Endothelial cell (in vitro differentiated cells): ENCODE data around the gene CREBBP. TPM values are rescaled to one million over a fixed set of nuclear protein-coding genes. Genes with fewer than 3 reads are reported as not detected.

Source experiments
- DNase-seq: peaks from one replicate; pipeline ENCODE4 v3.0.0; 2021; ENCODE audit warnings: low spot score
- H3K27ac Mint-ChIP-seq: one replicate; pipeline ENCODE4 v1.8.0; 2021; ENCODE audit warnings: mixed read lengths, inconsistent platforms; ENCODE audit not compliant: unreplicated experiment
- H3K27me3 Mint-ChIP-seq: one replicate; pipeline ENCODE4 v1.8.0; 2021; ENCODE audit warnings: mild to moderate bottlenecking, moderate library complexity, mixed read lengths, inconsistent platforms; ENCODE audit not compliant: unreplicated experiment
- H3K36me3 Mint-ChIP-seq: one replicate; pipeline ENCODE4 v1.8.0; 2021; ENCODE audit warnings: mild to moderate bottlenecking, low read depth, mixed read lengths, inconsistent platforms; ENCODE audit not compliant: unreplicated experiment
- H3K4me1 Mint-ChIP-seq: one replicate; pipeline ENCODE4 v1.8.0; 2021; ENCODE audit warnings: mild to moderate bottlenecking, mixed read lengths, inconsistent platforms; ENCODE audit not compliant: unreplicated experiment
- H3K4me3 Mint-ChIP-seq: one replicate; pipeline ENCODE4 v1.8.0; 2021; ENCODE audit warnings: mild to moderate bottlenecking, mixed read lengths, inconsistent platforms; ENCODE audit not compliant: unreplicated experiment
- H3K9me3 Mint-ChIP-seq: one replicate; pipeline ENCODE4 v1.8.0; 2021; ENCODE audit warnings: mixed read lengths, inconsistent platforms; ENCODE audit not compliant: unreplicated experiment
- CTCF ChIP-seq: fragments of 200-600 bp; sonication (generic); IDR thresholded peaks from one replicate; pipeline ENCODE4 v1.5.0; 2021; ENCODE audit warnings: antibody characterized with exemption; ENCODE audit not compliant: unreplicated experiment
- total RNA-seq: library from RNA; stranded (reverse); fragmentation: NEBNext Ultra II Directional; extraction: Animal tissue kit (Norgen Biotek cat#: 25700); gene quantifications from one replicate; pipeline ENCODE4 v1.2.1, GENCODE V29; 2021; ENCODE audit not compliant: unreplicated experiment

The CREBBP gene
- total RNA-seq, 1 donor from 2014 or later = 66.3 TPM

GRCh38 chr16:3780570-3780969 lies 99.9 kb downstream of the CREBBP start:
- DNase-seq = no peak
- H3K4me3 Mint-ChIP-seq = no peak overlapping the region
- no peak overlapping the region for H3K27ac Mint-ChIP-seq
- no peaks in the 10 kb centered on the region for H3K9me3 Mint-ChIP-seq
- TF ChIP-seq CTCF = no peak
- H3K4me1 Mint-ChIP-seq = no peaks in the 10 kb centered on the region
- peaks cover 14% of the 10 kb centered on the region for H3K36me3 Mint-ChIP-seq
- peaks cover 1% of the 10 kb centered on the region for H3K27me3 Mint-ChIP-seq

- Mint-ChIP-seq H3K27ac (no peak overlapping the region), H3K9me3 (no peaks in the 10 kb centered on the region), H3K4me1 (no peaks in the 10 kb centered on the region), H3K36me3 (peaks cover 26% of the 10 kb centered on the region), H3K4me3 (peak overlapping the region; percentile 47), H3K27me3 (peaks cover 3% of the 10 kb centered on the region)
- no peak for TF ChIP-seq CTCF
- no peak for DNase-seq
Measured at GRCh38 chr16:3776316-3776715, 104.2 kb downstream of the CREBBP start.

GRCh38 chr16:3774819-3775218 lies 105.7 kb downstream of the CREBBP start:
- Mint-ChIP-seq H3K9me3 (no peaks in the 10 kb centered on the region), H3K27me3 (peaks cover 5% of the 10 kb centered on the region), H3K4me1 (no peaks in the 10 kb centered on the region), H3K36me3 (peaks cover 34% of the 10 kb centered on the region), H3K4me3 (peak overlapping the region; percentile 54), H3K27ac (peak overlapping the region; percentile 44)
- no peak for DNase-seq
- no peak for TF ChIP-seq CTCF

- no peak for DNase-seq
- H3K4me3 Mint-ChIP-seq = peak overlapping the region; percentile 54
- peaks cover 30% of the 10 kb centered on the region for H3K36me3 Mint-ChIP-seq
- no peaks in the 10 kb centered on the region for H3K9me3 Mint-ChIP-seq
- TF ChIP-seq CTCF = no peak
- H3K27ac Mint-ChIP-seq = no peak overlapping the region
- H3K27me3 Mint-ChIP-seq = peaks cover 5% of the 10 kb centered on the region
- H3K4me1 Mint-ChIP-seq = no peaks in the 10 kb centered on the region
Measured at GRCh38 chr16:3774156-3774767, 106.3 kb downstream of the CREBBP start.

GRCh38 chr16:3773663-3774062 lies 106.8 kb downstream of the CREBBP start:
- H3K4me1 Mint-ChIP-seq = no peaks in the 10 kb centered on the region
- H3K36me3 Mint-ChIP-seq = peaks cover 30% of the 10 kb centered on the region
- H3K27ac Mint-ChIP-seq = no peak overlapping the region

More at GRCh38 chr16:3773663-3774062, 106.8 kb downstream of the CREBBP start:
- Mint-ChIP-seq H3K9me3 (no peaks in the 10 kb centered on the region), H3K4me3 (no peak overlapping the region), H3K27me3 (peaks cover 5% of the 10 kb centered on the region)
- no peak for DNase-seq
- no peak for TF ChIP-seq CTCF
